Measurements from ENCODE around the gene MEI4. TPM values are rescaled to one million over a fixed set of nuclear protein-coding genes. Genes with fewer than 3 reads are reported as not detected.

The MEI4 gene
- total and polyA plus RNA-seq, 2 donors (not counting 1 experiment from before 2014, with no cell fraction given): not detected

DNA sequence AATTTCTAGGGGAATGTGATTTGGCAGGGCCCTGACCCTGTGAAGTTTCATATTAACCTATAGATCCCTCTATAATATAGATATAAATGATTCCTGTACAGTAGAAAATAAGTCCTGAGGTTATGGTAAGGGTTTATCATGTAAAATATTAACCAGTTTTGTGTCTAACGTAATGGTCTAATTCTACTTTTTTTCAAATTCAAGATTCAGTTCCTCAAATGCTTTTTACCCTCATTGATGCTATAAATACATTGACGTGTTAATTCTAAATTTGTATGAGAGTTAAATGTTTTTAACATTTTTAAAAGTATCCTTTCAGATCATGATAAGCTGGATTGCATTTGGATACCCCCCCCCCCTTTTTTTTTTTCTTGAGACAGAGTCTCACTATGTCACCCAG is 169.4 kb downstream of the MEI4 start:
- Mint-ChIP-seq H3K4me1 (no peaks in the 10 kb centered on the region), H3K27me3 (no peaks in the 10 kb centered on the region), H3K9me3 (ENCODE audit: insufficient read depth) (no peaks in the 10 kb centered on the region), H3K4me3 (no peak overlapping the region), H3K27ac (no peak overlapping the region)
- intact Hi-C loops (cut with micrococcal nuclease): no loop called here
- no peak for ATAC-seq (ENCODE audit: low read depth)
- no peaks in the 10 kb centered on the region for H3K9me3 ChIP-seq (ENCODE audit: control extremely low read depth in 1 of 3, control insufficient read depth in 2 of 3, insufficient read depth in 1 of 3, low read length in 2 of 3)
- no peaks in the 10 kb centered on the region for H3K36me3 ChIP-seq (replicated peaks in 1 of 2; ENCODE audit: control extremely low read depth in 1 of 2, control insufficient read depth in 1 of 2, extremely low read depth in 1 of 2, insufficient read depth in 2 of 2, low read length in 1 of 2)
- H3K4me3 ChIP-seq (ENCODE audit: control extremely low read depth in 1 of 5, extremely low read depth in 1 of 5, insufficient read depth in 1 of 5, low read depth in 2 of 5, low read length in 4 of 5): no peak overlapping the region
- no peaks in the 10 kb centered on the region for H3K79me2 ChIP-seq (ENCODE audit: control insufficient read depth, insufficient read depth, low read length)
- TF ChIP-seq EZH2 (IDR thresholded peaks at IDR 0.05; ENCODE audit: borderline replicate concordance, insufficient read depth, low read depth, low read length, poor library complexity, severe bottlenecking): no peak
- TF ChIP-seq, protein P1, sequence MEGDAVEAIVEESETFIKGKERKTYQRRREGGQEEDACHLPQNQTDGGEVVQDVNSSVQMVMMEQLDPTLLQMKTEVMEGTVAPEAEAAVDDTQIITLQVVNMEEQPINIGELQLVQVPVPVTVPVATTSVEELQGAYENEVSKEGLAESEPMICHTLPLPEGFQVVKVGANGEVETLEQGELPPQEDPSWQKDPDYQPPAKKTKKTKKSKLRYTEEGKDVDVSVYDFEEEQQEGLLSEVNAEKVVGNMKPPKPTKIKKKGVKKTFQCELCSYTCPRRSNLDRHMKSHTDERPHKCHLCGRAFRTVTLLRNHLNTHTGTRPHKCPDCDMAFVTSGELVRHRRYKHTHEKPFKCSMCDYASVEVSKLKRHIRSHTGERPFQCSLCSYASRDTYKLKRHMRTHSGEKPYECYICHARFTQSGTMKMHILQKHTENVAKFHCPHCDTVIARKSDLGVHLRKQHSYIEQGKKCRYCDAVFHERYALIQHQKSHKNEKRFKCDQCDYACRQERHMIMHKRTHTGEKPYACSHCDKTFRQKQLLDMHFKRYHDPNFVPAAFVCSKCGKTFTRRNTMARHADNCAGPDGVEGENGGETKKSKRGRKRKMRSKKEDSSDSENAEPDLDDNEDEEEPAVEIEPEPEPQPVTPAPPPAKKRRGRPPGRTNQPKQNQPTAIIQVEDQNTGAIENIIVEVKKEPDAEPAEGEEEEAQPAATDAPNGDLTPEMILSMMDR (IDR thresholded peaks at IDR 0.05): no peak
- ChIA-PET CTCF (no interaction called here), POLR2A (no interaction called here)
- no peaks in the 10 kb centered on the region for H3K4me1 ChIP-seq (ENCODE audit: control insufficient read depth in 2 of 2, insufficient read depth in 2 of 2, low read length in 2 of 2)
- no peak overlapping the region for H3K27ac ChIP-seq (ENCODE audit: low read length in 2 of 2)
- no peak overlapping the region for H3K4me2 ChIP-seq (replicated peaks; ENCODE audit: low read depth, low read length, poor library complexity, severe bottlenecking)
- H2AFZ ChIP-seq (ENCODE audit: insufficient read depth, low read depth, low read length, poor library complexity, severe bottlenecking): no peak overlapping the region
- no peak for DNase-seq
- H4K20me1 ChIP-seq (ENCODE audit: control insufficient read depth, insufficient read depth, low read length, poor library complexity, severe bottlenecking): no peaks in the 10 kb centered on the region
- no peaks in the 10 kb centered on the region for H3K27me3 ChIP-seq (replicated peaks in 1 of 4; ENCODE audit: control extremely low read depth in 1 of 4, control insufficient read depth in 3 of 4, insufficient read depth in 4 of 4, low read length in 3 of 4)
- no CpG with 5 or more reads among the region's 2 CpGs for WGBS (ENCODE audit: insufficient coverage)
- H3K9ac ChIP-seq (ENCODE audit: low read length): no peak overlapping the region

DNA sequence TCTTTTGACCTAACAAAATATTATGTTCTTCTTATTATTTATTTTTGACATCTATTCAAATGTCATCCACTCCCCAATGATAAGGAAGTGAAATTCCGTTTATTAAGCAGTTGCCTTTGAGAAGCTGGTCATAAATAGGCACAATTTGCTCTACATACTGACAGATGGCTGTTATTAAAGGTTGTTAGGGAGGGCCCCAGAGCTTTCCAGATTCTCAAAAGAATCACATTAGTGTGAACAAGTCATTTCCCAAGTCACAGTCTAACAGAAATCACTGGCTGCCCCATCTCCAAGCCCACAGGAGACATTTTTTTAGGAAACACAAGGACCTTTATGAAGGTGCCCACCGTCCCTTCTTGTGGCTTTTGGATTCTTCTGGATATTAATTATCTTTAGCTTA is 172.4 kb downstream of the MEI4 start:
- Histone ChIP-seq H3K36me3 (replicated peaks in 1 of 2; ENCODE audit: control extremely low read depth in 1 of 2, control insufficient read depth in 1 of 2, extremely low read depth in 1 of 2, insufficient read depth in 2 of 2, low read length in 1 of 2) (no peaks in the 10 kb centered on the region), H3K9ac (ENCODE audit: low read length) (no peak overlapping the region), H3K9me3 (ENCODE audit: control extremely low read depth in 1 of 3, control insufficient read depth in 2 of 3, insufficient read depth in 1 of 3, low read length in 2 of 3) (no peaks in the 10 kb centered on the region), H2AFZ (ENCODE audit: insufficient read depth, low read depth, low read length, poor library complexity, severe bottlenecking) (no peak overlapping the region), H3K27me3 (replicated peaks in 1 of 4; ENCODE audit: control extremely low read depth in 1 of 4, control insufficient read depth in 3 of 4, insufficient read depth in 4 of 4, low read length in 3 of 4) (no peaks in the 10 kb centered on the region), H3K4me1 (ENCODE audit: control insufficient read depth in 2 of 2, insufficient read depth in 2 of 2, low read length in 2 of 2) (no peaks in the 10 kb centered on the region), H3K79me2 (ENCODE audit: control insufficient read depth, insufficient read depth, low read length) (no peaks in the 10 kb centered on the region), H4K20me1 (ENCODE audit: control insufficient read depth, insufficient read depth, low read length, poor library complexity, severe bottlenecking) (no peaks in the 10 kb centered on the region), H3K27ac (ENCODE audit: low read length in 2 of 2) (no peak overlapping the region), H3K4me3 (ENCODE audit: control extremely low read depth in 1 of 5, extremely low read depth in 1 of 5, insufficient read depth in 1 of 5, low read depth in 2 of 5, low read length in 4 of 5) (no peak overlapping the region), H3K4me2 (replicated peaks; ENCODE audit: low read depth, low read length, poor library complexity, severe bottlenecking) (no peak overlapping the region)
- H3K4me3 Mint-ChIP-seq: no peak overlapping the region
- intact Hi-C loops (cut with micrococcal nuclease): no loop called here
- ATAC-seq (ENCODE audit: low read depth): no peak
- no peaks in the 10 kb centered on the region for H3K27me3 Mint-ChIP-seq
- TF ChIP-seq, protein P1 (IDR thresholded peaks at IDR 0.05): no peak
- H3K27ac Mint-ChIP-seq: no peak overlapping the region
- no peaks in the 10 kb centered on the region for H3K9me3 Mint-ChIP-seq (ENCODE audit: insufficient read depth)
- no CpG with 5 or more reads among the region's 2 CpGs for WGBS (ENCODE audit: insufficient coverage)
- H3K4me1 Mint-ChIP-seq: no peaks in the 10 kb centered on the region
- ChIA-PET CTCF (no interaction called here), POLR2A (no interaction called here)
- DNase-seq: no peak

Measured in B cell (primary cell).